NCI-H1694 (cell line): Measurements from ENCODE around the gene SMNDC1.
"Not testable (repeated sequence)": the region's sequence is repeated elsewhere in the genome, so short reads cannot be mapped to it uniquely, and the experiment has no call there.

ENCODE experiments used
- DNase-seq: peaks from one replicate; lab custom pipeline; 2025; lab: John Stamatoyannopoulos, UW

The SMNDC1 gene

DNA sequence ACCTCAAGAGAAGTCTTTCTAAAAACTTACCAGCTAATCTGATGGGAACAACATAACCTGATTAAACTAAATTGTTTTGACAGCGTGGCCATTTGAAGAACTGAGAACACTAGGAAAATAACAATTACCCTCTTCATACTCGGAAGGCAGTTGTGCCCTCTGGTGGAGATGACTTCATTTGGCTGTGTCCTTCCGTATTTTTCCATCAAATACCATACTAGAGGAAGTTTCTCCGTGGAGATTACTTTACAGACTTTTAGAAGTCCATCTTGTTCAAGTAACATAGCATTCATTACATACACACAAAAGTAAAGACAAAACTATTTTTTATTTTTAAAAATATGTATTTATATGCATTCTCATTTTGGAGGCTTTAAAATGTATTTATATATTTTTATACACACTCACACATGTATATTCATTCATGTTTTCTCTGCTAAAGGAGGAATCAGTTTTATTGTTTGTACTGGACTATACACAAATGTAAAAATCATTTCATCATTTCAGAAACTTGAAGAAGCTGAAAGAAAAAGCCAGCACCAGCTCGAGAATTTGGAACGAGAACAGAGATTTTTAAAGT, 25.2 kb downstream of the SMNDC1 start:
- peak; percentile 64 for DNase-seq

DNA sequence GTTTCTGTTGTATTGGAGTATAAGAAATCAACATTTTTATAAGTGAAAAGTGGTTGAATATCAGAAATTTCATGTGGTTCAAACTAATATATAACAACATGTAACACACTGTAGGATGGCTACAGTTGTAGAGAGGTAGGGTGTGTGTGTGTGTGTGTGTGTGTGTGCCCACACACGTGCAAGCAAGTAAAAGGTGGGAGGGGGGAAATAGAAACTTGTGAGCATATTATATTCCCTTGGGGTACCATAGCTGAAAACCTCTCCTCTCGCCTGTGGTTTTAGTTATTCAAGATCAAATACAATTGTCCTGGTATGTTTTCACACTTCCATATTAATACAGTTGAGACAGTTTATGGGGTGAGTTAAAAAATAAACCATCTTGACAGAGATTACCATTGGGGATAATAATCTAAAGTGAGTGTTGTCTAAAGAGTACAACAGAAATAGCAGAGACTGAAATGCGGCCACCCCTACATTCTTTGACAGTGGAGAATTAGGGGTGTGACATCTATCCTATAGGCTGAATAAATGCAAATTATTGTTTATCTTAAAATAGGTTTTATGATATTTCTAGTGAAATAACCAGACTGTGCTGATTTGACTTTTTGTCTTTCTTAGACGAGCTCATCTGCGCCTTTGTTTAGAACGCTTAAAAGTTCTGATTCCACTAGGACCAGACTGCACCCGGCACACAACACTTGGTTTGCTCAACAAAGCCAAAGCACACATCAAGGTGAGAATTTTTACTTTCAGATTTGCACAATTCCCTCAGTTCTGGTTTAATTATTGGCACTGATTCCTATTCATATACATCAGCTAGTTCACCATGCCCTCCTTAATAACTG, 25.9 kb downstream of the SMNDC1 start:
- no peak for DNase-seq

DNA sequence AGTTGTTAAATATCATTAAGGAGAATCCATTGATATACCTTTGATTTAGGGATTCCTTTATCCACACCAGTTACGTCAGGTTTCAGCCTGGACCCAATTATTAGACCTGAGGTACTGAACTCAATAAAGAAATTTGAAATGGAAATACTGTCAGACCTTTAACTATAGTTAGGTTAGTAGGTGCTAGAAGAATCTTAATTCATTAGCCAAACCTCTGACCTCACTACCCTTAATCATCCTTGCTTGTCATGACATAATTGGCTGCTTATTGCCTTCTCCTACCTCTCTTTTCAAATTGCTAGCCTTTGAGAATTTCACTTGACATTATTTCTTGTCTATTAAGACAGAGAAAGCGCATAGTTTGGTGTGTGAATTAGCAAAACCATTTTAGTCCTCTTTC, 27.1 kb downstream of the SMNDC1 start:
- no peak for DNase-seq

DNA sequence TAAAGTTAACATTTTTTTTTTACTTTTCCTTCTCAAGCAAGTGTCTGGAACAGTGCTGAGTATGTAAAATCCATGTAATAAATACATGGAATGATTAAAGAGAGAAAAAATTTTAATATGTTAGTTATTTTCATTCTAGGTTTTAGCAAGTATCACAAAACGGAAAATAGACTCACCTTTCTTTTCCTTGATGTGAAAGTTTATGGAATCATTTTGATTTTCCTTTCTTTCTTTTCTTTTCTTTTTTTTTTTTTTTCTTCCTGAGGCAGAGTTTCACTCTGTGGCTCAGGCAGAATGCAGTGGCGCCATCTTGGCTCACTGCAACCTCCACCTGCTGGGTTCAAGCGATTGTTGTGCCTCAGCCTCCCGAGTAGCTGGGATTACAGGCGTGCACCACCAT, 28.1 kb downstream of the SMNDC1 start:
- DNase-seq = no peak

DNA sequence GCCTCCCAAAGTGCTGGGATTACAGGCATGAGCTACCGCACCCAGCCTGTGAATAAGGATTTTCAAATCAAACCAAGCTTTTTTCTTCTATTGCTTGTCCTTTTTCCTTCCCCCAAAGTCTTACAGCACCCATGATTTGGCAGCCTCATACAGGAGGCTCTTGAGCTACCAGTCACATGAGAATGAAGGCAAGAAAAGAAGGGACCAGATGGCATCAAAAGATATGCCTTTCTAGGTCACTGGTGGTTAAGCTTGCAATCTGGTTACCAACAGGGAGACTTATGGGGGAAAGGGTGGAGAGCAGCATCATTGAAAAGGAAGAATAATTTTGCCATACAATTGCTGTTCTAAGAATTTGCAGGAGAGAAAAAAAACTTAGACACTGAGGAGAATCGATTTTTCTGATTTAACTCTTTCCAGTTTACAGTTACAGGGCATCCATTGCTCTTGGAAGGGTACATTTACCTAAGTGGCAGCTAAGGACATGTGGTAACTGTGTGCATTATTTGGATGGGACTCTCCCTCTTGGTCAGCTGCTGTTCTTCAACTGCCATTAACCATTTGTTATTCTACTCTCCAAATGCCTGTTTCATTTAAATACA, 29.5 kb downstream of the SMNDC1 start:
- DNase-seq = peak; percentile 20

DNA sequence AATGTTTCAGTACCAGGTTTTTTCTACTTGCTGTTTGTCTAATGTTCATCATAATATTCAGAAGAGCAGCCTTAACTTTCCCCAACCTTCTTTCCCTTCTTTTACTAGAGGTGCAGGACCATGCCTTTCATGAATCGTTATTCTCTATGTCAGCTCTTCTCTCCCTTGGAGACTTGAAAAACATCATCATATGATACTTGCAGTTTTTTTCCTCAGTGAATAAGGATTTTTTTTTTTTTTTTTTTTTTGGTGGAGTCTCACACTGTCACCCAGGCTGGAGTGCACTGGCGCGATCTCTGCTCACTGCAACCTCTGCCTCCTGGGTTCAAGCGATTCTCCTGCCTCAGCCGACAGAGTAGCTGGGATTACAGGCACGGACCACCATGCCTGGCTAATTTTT, 30.1 kb downstream of the SMNDC1 start:
- DNase-seq = no peak

DNA sequence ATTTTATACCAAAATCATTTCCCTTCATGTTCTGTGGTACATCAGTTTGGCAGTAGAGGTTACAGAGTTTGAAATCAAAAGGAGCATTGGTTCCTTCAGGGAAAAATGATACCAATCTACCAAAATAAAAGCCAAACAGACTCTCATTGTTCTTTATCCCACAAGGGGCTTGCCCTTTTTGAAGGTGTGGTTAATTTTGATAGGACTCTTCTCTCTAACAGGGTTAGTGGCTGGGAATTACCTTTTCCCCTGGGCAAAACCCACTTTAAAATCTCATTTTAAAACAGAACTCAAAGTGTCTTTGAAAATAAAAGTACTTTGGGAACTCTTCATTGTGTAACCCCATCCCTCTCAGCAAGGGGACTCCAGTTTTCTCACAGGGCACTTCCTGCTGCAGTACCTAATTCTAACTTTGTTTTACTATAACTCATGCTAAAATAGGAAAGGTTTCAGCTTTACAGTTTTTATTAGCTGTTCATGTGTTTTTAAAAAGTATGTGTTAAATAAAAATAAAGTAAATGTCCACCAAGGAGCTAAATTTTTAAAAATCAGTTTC, 30.6 kb downstream of the SMNDC1 start:
- no peak for DNase-seq

DNA sequence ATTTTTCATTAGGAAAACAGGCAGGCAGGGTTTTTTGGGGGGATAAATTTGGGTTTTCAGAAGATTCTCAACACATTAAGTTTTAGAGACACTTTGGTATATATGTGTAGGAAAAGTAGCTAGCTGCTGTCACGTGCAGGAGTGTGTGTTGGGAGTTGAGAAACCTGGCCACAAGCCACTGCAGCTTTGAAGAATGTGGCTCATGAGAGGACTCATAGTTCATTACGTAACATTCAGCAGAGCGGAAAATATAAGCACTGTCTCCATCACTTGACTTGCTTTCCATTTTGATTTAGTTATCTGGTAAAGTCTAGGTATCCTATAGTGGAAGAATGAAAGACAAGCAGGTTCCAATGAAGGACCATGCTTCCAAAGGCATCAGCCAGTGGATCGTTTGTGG, 31.2 kb downstream of the SMNDC1 start:
- DNase-seq = no peak

DNA sequence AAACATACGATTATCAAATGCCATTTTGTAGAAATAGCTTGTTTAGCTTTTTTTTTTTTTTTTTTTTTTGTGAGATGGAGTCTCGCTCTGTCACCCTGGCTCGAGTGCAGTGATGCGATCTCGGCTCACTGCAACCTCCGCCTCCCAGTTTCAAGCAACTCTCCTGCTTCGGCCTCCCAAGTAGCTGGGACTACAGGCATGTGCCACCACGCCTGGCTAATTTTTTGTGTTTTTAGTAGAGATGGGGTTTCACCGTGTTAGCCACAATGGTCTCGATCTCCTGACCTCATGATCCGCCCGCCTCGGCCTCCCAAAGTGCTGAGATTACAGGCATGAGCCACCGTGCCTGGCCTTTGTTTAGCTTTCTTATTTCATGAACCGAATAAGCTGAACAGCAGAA, 31.7 kb downstream of the SMNDC1 start:
- DNase-seq = not testable (repeated sequence)

DNA sequence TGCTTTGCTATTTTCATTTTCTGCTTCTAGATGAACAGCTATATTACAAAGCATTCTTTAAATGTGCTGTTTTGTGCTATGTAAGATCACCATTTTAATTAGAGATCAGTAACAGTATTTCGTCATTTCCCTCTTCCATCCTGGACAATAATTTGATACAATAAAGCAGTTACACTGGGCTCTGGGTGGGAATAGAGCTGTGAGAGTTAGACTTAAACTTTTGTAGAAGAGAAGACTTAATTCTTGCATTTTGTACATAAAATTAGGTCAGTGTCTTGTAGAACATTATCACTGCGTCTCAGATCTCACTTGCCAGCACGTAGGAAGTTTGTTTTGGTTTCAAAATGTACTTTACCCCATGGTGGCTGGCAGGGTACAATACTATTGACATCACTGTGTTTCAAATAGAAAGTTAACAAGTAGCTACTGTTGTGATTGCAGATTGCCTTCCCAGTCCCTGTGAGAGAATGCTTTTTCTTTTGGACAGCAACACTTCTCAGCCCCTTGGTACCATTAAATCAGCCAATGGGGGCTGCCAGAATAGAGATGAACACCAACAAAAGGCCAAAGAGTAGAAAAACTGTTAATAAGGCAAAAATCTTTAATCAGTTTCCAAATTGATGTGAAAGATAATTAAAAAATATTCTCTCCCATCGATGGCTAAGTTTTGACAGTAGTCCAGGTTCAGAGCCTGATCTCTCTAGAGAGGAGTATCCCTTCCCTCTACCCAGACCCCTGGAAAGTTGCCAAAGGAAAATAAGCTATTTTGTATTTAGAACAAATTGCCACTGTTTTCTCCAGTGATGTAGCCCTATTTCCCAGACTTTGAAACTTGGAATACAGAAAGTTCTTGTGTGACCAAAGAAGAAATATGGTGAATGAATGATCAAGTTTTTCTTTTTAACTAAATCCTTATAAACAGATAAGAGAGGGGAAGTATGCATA, 35.1 kb downstream of the SMNDC1 start:
- DNase-seq = no peak

DNA sequence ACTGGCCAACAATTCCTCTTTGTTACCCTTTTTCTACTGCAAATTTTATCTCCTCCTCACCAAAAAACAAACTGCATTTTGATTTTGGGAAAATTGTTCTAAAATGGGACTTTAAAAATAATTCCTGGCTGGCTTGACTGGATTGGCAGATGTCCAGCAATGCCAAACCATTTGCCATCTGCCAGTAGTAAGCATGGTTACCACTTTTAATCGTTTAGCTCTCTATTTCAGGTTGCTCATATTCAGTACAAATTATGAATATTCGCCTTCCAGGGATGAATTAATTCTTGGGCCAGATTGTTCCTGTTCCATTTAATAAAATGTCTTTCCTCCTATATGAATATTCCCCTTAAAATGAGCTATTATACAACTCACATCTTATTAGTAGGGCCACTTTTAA, 35.7 kb downstream of the SMNDC1 start:
- peak; percentile 53 for DNase-seq

DNA sequence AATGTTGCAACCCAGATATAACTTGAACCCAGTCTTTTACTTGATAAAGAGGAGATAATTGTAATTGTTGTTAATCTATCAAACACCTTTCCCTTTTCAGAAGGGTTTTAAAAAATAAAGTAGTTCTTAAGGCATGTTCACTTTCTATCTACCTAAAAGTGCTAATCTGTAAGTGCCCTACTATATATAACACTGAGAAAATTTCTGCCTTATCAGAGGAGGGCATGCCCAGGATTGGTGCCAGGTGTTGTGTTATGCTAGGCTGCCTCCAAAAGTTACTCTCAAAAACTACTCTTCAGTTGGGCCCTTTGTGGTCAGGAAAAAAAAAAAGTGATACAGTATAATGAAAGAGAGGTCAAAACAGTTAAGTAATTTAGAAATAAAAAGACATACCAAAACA, 36.3 kb downstream of the SMNDC1 start:
- no peak for DNase-seq

DNA sequence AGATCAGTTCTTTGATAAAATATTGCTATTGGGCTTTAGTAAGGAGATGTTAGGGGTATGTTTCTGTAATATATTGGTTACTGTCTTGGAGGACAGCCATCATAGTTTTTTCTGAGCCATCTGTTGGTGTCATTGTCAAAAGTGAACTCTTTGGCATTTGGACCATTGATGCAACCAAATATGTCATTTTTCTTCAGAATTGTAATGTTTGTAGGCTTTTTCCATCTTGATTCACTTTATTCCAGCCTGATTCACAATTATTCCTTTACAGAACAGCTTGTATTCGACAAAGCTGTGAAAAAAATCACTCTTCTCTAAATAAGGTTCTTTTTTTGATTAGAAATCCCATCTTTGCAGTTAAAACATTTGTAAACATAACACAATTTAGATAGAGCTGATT, 37.4 kb downstream of the SMNDC1 start:
- no peak for DNase-seq

DNA sequence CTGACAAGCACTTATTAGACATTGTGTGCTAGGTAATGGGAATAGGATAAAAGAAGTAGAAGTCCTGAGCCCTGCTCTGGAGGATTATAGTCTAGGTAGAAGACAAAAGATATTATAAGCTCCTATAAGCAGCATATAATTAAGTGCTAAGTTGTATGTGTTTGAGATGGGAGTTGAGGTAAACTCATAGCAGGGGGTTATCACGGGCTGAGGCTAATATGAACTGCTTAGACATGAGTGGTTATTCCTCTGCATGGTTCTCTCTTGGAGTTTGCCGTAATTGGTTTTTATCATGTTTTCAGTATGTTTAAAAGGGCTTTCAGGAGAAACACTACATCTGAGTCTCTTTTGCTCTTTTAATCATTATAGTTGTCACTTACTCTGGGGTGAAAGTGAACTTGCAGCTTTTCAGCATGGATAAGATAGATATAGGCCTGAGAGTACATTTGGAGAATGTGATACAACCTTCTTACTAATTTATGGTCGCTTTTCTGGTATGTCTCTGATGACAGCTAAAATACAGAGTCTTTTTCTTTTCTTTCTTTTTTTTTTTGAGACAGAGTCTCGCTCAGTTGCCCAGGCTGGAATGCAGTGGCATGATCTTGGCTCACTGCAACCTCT, 39.0 kb downstream of the SMNDC1 start:
- no peak for DNase-seq

DNA sequence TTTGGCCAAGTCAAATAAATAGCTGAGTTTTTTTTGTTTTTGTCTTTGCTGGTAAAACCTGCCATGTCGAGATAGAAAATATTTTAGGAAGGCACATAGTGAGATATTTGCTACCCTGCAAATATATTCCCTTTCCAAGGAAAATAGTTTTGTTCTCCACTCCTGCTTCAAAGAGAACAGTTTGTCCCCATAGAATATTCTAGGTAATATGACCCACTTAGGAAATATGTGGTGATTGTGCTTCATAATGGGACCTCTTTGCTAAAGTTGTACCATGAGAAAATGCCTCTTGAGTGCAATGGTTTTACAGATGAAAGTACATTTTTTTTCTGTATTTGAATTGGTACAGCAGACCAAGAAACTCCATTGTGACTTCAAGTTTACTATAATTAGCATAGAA, 41.6 kb downstream of the SMNDC1 start:
- DNase-seq = no peak

DNA sequence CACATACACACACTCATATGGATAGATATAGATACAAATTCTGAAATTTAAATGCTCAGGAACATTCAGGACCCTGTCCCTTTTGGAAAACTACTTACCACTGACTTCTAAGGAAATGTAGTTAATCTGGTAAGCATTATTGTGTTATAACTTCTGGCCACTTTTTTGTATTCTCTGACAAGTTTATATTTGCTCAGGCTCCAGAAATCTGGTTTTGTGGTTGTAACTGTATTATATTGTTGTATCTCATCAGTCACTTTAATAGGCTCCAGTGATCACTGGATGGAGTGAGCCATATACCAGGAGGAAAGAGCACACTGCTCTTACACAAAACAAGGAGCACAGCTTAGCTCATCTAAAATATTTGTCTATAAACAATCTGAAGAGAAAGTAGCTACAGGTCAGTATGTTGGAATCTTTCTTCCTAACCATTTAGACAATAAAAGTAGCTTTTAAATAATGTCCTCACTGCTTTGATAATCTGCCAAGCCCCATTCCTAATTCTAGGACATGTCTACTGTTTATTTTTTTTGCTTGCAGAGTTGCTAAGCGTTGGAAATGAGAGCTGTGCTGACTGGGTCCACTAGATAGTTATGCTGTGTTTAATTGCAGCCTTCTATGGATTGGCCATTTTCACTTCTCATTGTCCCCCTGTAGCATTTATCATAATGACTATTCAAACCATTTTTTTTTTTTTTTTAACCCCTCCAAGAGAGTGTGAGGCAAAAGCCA, 43.8 kb downstream of the SMNDC1 start:
- no peak for DNase-seq

DNA sequence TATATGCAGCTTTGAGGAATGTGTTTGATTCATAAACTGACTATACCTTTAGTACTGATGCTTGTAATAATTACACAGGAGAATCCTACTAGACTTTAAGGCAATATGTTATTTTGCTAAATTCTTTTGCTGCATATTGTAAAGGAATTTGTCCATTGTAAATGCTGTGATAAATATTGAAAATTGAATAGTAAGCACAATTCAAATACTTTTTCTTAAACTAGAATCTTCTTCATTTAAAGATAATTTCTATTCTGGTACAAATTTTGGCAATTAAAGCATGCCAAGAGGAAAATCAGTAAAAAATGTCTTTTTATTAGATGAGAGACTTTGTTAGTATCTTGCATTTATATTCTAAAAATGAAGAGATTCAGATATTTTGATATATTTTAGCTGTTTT, 45.4 kb downstream of the SMNDC1 start:
- DNase-seq = no peak

DNA sequence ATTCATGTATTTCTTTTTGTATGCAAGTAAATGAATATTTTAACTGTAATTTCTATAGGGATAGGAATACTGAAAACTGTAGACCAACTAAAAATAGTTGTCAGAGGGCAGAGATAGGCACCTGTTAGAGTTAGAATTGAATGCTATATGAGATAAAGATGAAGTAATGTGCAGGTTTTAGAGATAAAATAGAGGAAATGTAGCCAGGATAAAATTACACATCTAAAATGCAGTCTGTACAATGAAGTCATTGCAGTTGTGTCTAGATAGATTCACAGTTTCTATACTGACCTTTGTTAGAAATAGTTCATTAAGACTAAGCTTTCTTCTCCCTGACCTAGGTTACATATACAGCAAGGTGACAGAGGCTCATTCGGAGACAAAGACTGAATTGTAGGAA, 46.2 kb downstream of the SMNDC1 start:
- DNase-seq = no peak

DNA sequence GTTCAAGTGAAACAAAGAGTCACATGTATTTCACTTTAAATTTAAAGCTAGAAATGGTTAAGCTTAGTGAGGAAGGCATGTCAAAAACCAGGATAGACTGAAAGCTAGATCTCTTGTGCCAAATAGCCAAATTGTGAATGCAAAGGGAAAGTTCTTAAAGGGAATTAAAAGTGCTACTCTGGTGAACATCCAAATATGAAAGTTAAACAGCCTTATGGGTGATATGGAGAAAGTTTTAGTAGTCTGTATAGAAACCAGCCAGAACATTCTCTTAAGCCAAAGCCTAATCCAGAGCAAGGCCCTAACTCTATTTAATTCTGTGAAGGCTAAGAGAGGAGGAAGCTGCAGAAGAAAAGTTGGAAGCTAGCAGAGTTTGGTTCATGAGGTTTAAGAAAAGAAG, 50.3 kb downstream of the SMNDC1 start:
- no peak for DNase-seq

DNA sequence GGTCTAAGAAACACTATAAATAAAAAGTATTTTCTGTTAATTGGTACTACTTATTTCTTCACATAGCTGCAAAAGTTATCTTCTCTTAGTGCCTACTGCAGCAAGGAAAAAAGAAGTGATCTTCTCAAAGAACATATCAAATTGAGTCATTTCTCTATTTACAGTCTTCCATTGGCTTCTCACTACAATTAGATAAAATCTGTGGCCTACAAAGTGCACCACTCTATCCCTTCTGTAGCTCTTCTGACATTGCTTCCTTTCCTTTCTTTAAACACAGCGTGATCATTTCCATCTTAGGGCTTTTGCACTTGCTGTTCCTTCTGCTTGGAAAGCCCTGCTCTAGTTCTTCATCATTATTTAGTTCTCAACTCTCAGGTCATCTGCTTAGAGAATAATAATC, 52.6 kb downstream of the SMNDC1 start:
- DNase-seq = no peak

DNA sequence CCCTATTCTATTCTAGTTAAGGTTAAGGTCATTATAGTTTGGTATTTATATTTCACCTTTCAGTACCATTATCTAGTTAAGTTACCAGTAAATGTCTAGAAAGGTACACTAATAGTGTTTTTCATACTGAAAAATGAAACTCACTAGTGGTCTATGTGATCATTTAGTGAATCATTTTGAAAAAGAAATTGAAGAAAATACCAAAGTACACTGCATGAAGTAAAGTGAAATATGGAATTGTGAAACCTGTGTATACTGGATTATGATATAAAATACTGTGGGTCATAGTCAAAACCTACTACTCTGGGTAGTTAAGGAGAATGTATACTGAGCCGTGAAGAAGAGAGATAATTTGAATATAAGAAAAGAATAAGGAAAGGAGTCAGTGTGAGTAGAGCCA, 53.3 kb downstream of the SMNDC1 start:
- DNase-seq = not testable (repeated sequence)
